ENCODE results near the gene NUDT8.
A peak's percentile ranks its signal among the peaks of the same experiment; 100 is the strongest.
"Not testable (repeated sequence)": the region's sequence is repeated elsewhere in the genome, so short reads cannot be mapped to it uniquely, and the experiment has no call there.

Gene NUDT8

DNA sequence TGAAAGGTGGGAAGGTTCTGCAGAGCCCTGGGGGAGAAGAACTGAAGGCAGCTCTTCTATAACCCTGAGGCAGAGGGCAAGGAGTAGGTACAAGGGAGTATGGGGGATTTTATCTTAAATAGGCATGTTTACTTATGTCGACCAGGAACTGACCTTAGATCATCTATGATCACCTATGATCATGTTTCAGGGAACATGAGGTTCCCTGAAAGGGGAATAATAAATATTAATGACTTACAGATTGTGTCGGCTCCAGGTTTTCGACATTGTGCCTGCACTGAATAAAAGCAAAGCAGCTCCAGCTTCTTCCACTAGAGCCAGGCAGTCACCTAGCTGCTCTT is 36.2 kb downstream of the NUDT8 start:
- no peak for DNase-seq (ENCODE audit: low read depth in 2 of 2)

DNA sequence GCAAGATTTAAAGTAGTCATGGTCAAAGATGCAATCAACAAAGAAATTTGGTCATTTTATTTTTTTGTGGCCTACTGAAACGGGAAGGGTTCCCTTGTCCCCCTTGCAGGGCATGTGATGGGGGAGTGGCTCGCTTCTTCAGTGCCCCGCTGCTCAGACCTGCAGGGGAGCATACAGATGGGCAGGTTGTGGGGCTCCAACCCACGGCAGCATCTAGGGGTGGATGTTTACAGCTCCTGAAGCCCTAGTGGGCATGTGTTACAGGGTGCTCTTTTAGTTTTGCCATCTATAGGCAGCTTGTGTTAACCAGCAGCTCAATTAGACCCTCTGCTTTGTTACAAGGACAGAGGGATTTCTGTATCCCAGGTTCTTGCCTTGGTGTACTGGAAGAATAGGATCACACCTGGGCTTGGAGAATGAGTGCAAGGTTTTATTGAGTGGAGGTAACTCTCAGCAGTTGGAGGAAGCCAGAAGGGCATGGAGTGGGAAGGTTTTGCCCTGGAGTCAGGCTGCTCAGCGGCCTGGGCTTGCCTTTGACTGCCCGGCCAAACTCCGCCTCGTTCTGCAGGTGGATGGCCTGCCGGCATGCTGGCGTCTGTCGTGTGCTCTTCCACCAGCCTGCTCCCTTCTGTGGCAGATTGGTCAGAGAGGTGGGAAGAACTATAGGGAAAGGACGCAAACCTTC is 36.7 kb downstream of the NUDT8 start:
- no peak for DNase-seq (ENCODE audit: low read depth in 2 of 2)

DNA sequence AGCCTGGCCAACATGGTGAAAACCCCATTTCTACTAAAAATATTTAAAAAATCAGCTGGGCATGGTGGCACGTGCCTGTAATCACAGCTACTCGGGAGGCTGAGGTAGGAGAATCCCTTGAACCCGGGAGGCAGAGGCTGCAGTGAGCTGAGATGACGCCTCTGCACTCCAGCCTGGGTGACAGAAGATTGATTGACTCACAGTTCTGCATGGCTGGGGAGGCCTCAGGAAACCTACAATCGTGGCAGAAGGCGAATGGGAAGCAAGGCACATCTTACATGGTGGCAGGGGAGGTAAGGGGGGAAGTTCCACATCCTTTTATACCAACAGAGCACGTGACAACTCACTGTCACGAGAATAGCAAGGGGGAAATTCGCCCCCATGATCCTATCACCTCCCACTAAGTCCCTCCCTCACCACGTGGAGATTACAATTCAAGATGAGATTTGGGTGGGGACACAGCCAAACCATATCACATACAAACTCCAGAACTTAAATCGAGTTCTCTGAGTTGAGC is 40.8 kb downstream of the NUDT8 start:
- DNase-seq (ENCODE audit: low read depth in 2 of 2), result not testable (repeated sequence)

DNA sequence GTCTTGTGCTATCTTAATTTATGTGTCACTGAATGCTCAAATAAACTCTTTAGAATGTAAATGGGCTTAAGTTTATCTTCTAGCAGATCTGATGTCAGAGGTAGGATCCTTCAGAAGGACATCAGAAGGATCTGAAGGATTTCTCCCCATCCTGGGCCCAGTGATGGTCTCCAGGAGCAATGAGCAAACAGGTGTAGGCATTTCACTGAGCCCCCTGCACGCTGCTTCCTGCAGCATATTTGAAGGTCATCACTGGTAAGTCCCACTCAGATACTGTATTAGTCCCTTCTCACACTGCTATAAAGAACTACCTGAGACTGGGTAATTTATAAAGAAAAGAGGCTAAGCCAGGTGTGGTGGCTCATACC is 41.6 kb downstream of the NUDT8 start:
- DNase-seq (ENCODE audit: low read depth in 2 of 2), result no peak

DNA sequence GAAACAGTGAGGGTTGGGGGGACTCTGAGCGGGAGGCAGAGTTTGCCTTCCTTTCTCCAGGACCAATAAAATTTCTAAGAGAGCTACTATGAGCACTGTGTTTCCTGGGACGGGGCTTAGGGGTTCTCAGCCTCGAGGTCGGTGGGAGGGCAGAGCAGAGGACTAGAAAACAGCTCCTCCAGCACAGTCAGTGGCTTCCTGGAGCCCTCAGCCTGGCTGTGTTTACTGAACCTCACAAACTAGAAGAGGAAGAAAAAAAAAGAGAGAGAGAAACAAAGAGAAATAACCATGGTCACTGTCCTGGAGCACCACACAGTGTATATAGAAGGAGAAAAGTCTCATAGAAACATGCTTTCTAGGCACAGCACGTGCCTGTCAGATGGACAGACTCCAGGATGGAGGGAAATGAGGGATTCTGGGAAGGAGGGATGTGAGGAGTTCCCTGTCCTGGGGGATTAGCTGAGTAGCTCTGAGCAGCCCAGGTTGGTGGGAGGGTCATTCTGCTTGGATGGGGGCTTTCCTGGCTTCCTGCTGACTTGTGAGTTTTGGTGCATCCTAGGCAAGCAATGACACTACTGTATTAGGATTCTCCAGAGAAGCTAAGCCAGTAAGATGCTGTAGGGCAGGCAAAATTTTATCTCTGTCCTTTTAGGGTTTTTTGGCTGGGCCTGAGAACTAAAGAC is 43.0 kb downstream of the NUDT8 start:
- no peak for DNase-seq (ENCODE audit: low read depth in 2 of 2)

DNA sequence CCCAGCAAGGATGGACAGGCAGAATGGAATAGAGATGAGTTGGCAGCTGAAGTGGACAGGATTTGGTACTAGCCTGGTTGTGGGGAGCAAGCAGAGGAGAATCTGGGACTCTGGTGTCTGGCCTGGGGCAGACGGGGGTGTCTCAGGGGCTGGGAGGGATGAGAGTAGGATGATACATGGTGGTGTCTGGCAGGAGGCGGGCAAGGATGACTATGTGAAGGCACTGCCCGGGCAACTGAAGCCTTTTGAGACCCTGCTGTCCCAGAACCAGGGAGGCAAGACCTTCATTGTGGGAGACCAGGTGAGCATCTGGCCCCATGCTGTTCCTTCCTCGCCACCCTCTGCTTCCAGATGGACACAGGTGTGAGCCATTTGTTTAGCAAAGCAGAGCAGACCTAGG is 43.8 kb downstream of the NUDT8 start:
- no peak for DNase-seq (ENCODE audit: low read depth in 2 of 2)

- no peak for DNase-seq (ENCODE audit: low read depth in 2 of 2)
These were observed 44.6 kb downstream of the NUDT8 start for GRCh38 chr11:67584881-67585873.

DNA sequence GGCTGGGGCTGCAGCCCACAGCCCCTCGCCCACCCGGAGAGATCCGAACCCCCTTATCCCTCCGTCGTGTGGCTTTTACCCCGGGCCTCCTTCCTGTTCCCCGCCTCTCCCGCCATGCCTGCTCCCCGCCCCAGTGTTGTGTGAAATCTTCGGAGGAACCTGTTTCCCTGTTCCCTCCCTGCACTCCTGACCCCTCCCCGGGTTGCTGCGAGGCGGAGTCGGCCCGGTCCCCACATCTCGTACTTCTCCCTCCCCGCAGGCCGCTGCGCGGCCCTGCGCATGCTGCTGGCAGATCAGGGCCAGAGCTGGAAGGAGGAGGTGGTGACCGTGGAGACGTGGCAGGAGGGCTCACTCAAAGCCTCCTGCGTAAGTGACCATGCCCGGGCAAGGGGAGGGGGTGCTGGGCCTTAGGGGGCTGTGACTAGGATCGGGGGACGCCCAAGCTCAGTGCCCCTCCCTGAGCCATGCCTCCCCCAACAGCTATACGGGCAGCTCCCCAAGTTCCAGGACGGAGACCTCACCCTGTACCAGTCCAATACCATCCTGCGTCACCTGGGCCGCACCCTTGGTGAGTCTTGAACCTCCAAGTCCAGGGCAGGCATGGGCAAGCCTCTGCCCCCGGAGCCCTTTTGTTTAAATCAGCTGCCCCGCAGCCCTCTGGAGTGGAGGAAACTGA is 45.4 kb downstream of the NUDT8 start:
- no peak for DNase-seq (ENCODE audit: low read depth in 2 of 2)

DNA sequence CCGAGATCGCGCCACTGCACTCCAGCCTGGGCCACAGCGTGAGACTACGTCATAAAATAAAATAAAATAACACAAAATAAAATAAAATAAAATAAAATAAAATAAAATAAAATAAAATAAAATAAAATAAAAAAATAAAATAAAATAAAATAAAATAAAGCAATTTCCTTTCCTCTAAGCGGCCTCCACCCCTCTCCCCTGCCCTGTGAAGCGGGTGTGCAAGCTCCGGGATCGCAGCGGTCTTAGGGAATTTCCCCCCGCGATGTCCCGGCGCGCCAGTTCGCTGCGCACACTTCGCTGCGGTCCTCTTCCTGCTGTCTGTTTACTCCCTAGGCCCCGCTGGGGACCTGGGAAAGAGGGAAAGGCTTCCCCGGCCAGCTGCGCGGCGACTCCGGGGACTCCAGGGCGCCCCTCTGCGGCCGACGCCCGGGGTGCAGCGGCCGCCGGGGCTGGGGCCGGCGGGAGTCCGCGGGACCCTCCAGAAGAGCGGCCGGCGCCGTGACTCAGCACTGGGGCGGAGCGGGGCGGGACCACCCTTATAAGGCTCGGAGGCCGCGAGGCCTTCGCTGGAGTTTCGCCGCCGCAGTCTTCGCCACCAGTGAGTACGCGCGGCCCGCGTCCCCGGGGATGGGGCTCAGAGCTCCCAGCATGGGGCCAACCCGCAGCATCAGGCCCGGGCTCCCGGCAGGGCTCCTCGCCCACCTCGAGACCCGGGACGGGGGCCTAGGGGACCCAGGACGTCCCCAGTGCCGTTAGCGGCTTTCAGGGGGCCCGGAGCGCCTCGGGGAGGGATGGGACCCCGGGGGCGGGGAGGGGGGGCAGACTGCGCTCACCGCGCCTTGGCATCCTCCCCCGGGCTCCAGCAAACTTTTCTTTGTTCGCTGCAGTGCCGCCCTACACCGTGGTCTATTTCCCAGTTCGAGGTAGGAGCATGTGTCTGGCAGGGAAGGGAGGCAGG is 46.2 kb downstream of the NUDT8 start, which contains the start of gene GSTP1:
Gene GSTP1 (plus strand): TSS at position 566 of the 958 bp plus-strand sequence. CDS start 32 bp downstream, at position 598.
- DNase-seq (ENCODE audit: low read depth in 2 of 2), result peak; percentile 63 to 67

GRCh38 chr11:67582011-67582410 is 47.7 kb downstream of the NUDT8 start:
- DNase-seq (ENCODE audit: low read depth in 2 of 2), result no peak

GRCh38 chr11:67581469-67581868 is 48.3 kb downstream of the NUDT8 start:
- no peak for DNase-seq (ENCODE audit: low read depth in 2 of 2)

GRCh38 chr11:67577951-67578350 is 51.8 kb downstream of the NUDT8 start:
- DNase-seq (ENCODE audit: low read depth in 2 of 2), result no peak
